GM23248 (cell line): ENCODE results near the gene RFXANK. TPM values are rescaled to one million over a fixed set of nuclear protein-coding genes. Genes with fewer than 3 reads are reported as not detected.
"Not testable (repeated sequence)": the region's sequence is repeated elsewhere in the genome, so short reads cannot be mapped to it uniquely, and the experiment has no call there.

ENCODE experiments used
- DNase-seq: peaks from one replicate; pipeline ENCODE4 v3.0.0-alpha.2; 2015
- H2AFZ ChIP-seq: fragments of 200-600 bp; sonication (generic); 2 replicates; pipeline ENCODE4 v1.6.1; 2016; ENCODE audit warnings: antibody characterized with exemption
- H3F3A ChIP-seq: fragments of 200-600 bp; sonication (generic); 2 replicates; pipeline ENCODE4 v1.6.1; 2016; ENCODE audit warnings: mild to moderate bottlenecking, antibody characterized with exemption, mixed run types; ENCODE audit not compliant: insufficient read depth
- H3K27ac ChIP-seq: fragments of 200-600 bp; sonication (generic); 2 replicates; pipeline ENCODE4 v1.5.1; 2016; ENCODE audit warnings: mild to moderate bottlenecking
- H3K27me3 ChIP-seq: fragments of 200-600 bp; sonication (generic); replicated peaks from 2 replicates; pipeline ENCODE4 v1.6.1; 2016; ENCODE audit warnings: mild to moderate bottlenecking; ENCODE audit not compliant: insufficient read depth
- H3K36me3 ChIP-seq: fragments of 200-600 bp; sonication (generic); 2 replicates; pipeline ENCODE4 v1.6.1; 2016; ENCODE audit warnings: low read depth, mild to moderate bottlenecking
- H3K4me1 ChIP-seq: fragments of 200-600 bp; sonication (generic); 2 replicates; pipeline ENCODE4 v1.6.1; 2016; ENCODE audit warnings: mild to moderate bottlenecking; ENCODE audit not compliant: insufficient read depth
- H3K4me2 ChIP-seq: fragments of 200-600 bp; sonication (generic); one replicate; pipeline ENCODE4 v1.6.1; 2016; ENCODE audit warnings: mild to moderate bottlenecking; ENCODE audit not compliant: unreplicated experiment
- H3K4me3 ChIP-seq: fragments of 200-600 bp; sonication (generic); 2 replicates; pipeline ENCODE4 v1.5.1; 2016; ENCODE audit warnings: mild to moderate bottlenecking
- H3K79me2 ChIP-seq: fragments of 200-600 bp; sonication (generic); 2 replicates; pipeline ENCODE4 v1.6.1; 2016; ENCODE audit warnings: mild to moderate bottlenecking; ENCODE audit not compliant: insufficient read depth
- H3K9ac ChIP-seq: fragments of 200-600 bp; sonication (generic); 2 replicates; pipeline ENCODE4 v1.6.1; 2016; ENCODE audit warnings: mild to moderate bottlenecking
- H3K9me2 ChIP-seq: fragments of 200-600 bp; sonication (generic); 2 replicates; pipeline ENCODE4 v1.6.1; 2016; ENCODE audit warnings: mixed run types, mild to moderate bottlenecking, moderate library complexity; ENCODE audit not compliant: insufficient read depth
- H3K9me3 ChIP-seq: fragments of 200-600 bp; sonication (generic); one replicate; pipeline ENCODE4 v1.6.1; 2017; ENCODE audit warnings: low read depth
- H4K20me1 ChIP-seq: fragments of 200-600 bp; sonication (generic); 2 replicates; pipeline ENCODE4 v1.6.0; 2016; ENCODE audit not compliant: insufficient read depth
- EZH2 ChIP-seq: fragments of 200-600 bp; sonication (generic); IDR thresholded peaks from 2 replicates; pipeline ENCODE4 v1.6.1; 2018; ENCODE audit warnings: antibody characterized with exemption, mild to moderate bottlenecking; ENCODE audit not compliant: insufficient read depth, poor library complexity, severe bottlenecking
- EZH2phosphoT487 ChIP-seq: fragments of 200-600 bp; sonication (generic); IDR thresholded peaks from 2 replicates; pipeline ENCODE4 v1.6.1; 2018; ENCODE audit warnings: antibody characterized with exemption, moderate library complexity, mild to moderate bottlenecking, low read depth; ENCODE audit not compliant: insufficient read depth
- WGBS, 2 experiments: methylation state at CpG; one replicate each; pipeline ENCODE4 v1.1.6; 2015 to 2017; ENCODE audit warnings: low lambda C conversion rate in 2 of 2, low coverage in 1 of 2; ENCODE audit errors: missing lambda C conversion rate in 2 of 2; 5-methylcytosine and 5-hydroxymethylcytosine counted together
- in situ Hi-C: fragments of 300-500 bp; cut with MboI; formaldehyde crosslinking; loops from 2 replicates; pipeline ENCODE4 v1.15.0; 2020
- polyA plus RNA-seq: library from polyadenylated mRNA; unstranded; fragments of >200 nt; fragmentation: Nextera tagmentation; extraction: Ambion mirVana; gene quantifications from 2 replicates; pipeline ENCODE4 v1.2.1, GENCODE V29; 2016
- total RNA-seq: library from RNA; depleted of rRNA; stranded (reverse); fragments of >200 nt; shearing (Covaris generic); gene quantifications from 2 replicates; pipeline ENCODE4 v1.2.3, GENCODE V29; 2014

RFXANK gene
- total and polyA plus RNA-seq, 2 experiments from 2014 or later = 42.6 to 44.5 TPM

DNA sequence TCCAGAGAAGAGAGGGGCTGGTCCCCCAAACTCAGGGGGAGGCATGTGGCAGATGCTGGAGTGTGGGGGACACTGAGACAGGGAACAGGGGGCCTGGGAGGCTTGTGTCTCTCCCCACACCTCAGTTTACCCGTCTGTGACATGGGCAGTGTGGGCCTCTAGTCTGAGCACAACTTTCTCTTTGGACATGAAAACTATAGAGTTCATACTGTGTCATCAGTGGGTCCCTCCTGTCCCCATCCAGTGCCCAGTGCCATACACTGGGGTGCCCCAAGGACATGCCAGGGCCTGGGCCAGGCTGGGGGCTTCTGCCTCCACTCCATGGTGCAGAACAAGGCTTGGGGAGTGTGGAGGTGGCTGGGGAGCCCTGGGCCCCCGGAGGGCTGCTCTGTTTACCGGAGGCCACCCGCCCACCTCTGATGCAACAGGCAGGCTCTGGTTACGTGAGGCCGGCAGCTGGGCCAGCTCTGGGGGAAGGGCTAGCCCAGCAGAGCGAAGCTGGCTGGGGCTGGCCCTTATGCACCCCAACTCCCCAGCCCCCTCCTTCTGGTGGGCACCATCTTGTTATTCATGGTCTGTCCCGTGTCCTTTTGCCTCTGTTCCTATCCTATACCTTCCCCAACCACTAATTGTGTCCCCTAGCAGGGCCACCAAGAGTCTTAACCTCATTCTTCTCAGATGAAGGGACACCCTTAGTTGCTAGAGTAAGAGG is 20.1 kb upstream of the RFXANK start:
- whole genome bisulfite sequencing, 2 experiments = 73% methylated on average over 7 to 8 of the region's 8 CpGs
- no peak for TF ChIP-seq EZH2phosphoT487
- no peak for TF ChIP-seq EZH2
- H3K4me1 ChIP-seq = no peaks in the 10 kb centered on the region
- no peaks in the 10 kb centered on the region for H3K9me2 ChIP-seq
- peak; percentile 37 for DNase-seq
- no peak overlapping the region for H3K4me3 ChIP-seq
- in situ Hi-C loops = no loop called here
- H3K9me3 ChIP-seq = no peaks in the 10 kb centered on the region
- no peak overlapping the region for H2AFZ ChIP-seq
- H3K9ac ChIP-seq = 0 out of 2 replicates have a peak overlapping the region, but pooled peaks have one; percentile 21
- no peaks in the 10 kb centered on the region for H3F3A ChIP-seq
- H3K4me2 ChIP-seq = no peak overlapping the region
- H3K36me3 ChIP-seq = no peaks in the 10 kb centered on the region
- no peaks in the 10 kb centered on the region for H3K27me3 ChIP-seq
- no peaks in the 10 kb centered on the region for H4K20me1 ChIP-seq
- H3K27ac ChIP-seq = no peak overlapping the region
- H3K79me2 ChIP-seq = no peaks in the 10 kb centered on the region

DNA sequence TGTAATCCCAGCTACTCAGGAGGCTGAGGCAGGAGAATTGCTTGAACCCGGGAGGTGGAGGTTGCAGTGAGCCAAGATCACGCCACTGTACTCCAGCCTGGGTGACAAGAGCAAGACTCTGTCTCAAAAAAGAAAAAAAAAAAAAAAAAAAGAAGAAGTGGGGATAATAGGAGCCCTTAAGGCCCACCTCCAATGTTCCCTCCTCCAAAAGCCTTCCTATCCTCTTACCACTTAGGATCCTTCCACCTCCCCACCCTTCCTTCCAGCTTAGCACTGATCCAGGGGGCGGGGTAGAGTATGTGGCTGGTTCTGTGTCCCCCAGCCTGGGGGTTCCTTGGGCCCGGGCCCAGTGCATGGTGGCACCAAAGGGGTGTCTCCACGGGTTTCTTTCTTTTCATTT is 18.8 kb upstream of the RFXANK start:
- H4K20me1 ChIP-seq, H3K4me2 ChIP-seq, DNase-seq, H3K27me3 ChIP-seq, H3K4me1 ChIP-seq, H3K9me3 ChIP-seq, H3K4me3 ChIP-seq, H3K9me2 ChIP-seq, H3K79me2 ChIP-seq, H3K27ac ChIP-seq, H3K36me3 ChIP-seq, H3K9ac ChIP-seq, H2AFZ ChIP-seq, H3F3A ChIP-seq, in situ Hi-C loops: not testable (repeated sequence)
- 75 to 78% methylated on average over 5 of the region's 5 CpGs for WGBS, 2 experiments

DNA sequence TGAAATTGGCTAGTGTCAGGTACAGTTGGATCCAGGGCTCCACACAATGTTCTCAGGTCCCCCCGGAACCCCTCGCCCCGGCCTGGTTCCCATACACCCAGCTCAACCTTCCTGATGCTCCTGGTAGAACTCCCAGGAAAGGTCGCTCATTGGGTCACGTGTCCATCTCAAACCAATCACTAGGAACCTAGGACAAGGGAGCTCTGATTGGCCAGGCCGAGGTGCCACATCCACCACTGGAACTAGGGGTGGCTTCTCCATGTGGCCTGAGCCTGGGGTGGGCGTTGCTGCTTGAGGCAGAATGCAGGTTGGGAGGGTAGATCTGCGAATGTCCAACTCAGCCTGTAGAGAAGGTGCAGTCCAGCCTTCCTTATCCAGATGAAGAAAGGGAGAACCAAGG is 15.1 kb upstream of the RFXANK start:
- H4K20me1 ChIP-seq = no peaks in the 10 kb centered on the region
- no peaks in the 10 kb centered on the region for H3K79me2 ChIP-seq
- H3K36me3 ChIP-seq = peaks cover 4% of the 10 kb centered on the region; the same call in 1 of the 2 replicates
- no peak overlapping the region for H3K27ac ChIP-seq
- no peaks in the 10 kb centered on the region for H3K27me3 ChIP-seq
- TF ChIP-seq EZH2 = no peak
- no peak for TF ChIP-seq EZH2phosphoT487
- no peak overlapping the region for H3K4me2 ChIP-seq
- H3K4me3 ChIP-seq = no peak overlapping the region
- in situ Hi-C loops = no loop called here
- peak; percentile 20 for DNase-seq
- 71 to 74% methylated on average over 8 of the region's 8 CpGs for WGBS, 2 experiments
- no peaks in the 10 kb centered on the region for H3K4me1 ChIP-seq
- H3K9me2 ChIP-seq = no peaks in the 10 kb centered on the region
- H3K9me3 ChIP-seq = no peaks in the 10 kb centered on the region
- H3F3A ChIP-seq = no peaks in the 10 kb centered on the region
- no peak overlapping the region for H3K9ac ChIP-seq
- no peak overlapping the region for H2AFZ ChIP-seq

GRCh38 chr19:19179548-19180441 is 12.3 kb upstream of the RFXANK start:
- WGBS, 2 experiments = 86 to 87% methylated on average over 17 of the region's 17 CpGs
- no peak overlapping the region for H3K4me2 ChIP-seq
- H3K4me1 ChIP-seq = no peaks in the 10 kb centered on the region
- H3K9me3 ChIP-seq = no peaks in the 10 kb centered on the region
- no peaks in the 10 kb centered on the region for H3K27me3 ChIP-seq
- no peak for DNase-seq
- in situ Hi-C loops = no loop called here
- H3K4me3 ChIP-seq = no peak overlapping the region
- H3K9ac ChIP-seq = no peak overlapping the region
- TF ChIP-seq EZH2 (no peak), EZH2phosphoT487 (no peak)
- H3K36me3 ChIP-seq = peaks cover 4% of the 10 kb centered on the region; the same call in 1 of the 2 replicates
- no peaks in the 10 kb centered on the region for H4K20me1 ChIP-seq
- H3K27ac ChIP-seq = no peak overlapping the region
- H3K9me2 ChIP-seq = no peaks in the 10 kb centered on the region
- no peak overlapping the region for H2AFZ ChIP-seq
- H3K79me2 ChIP-seq = no peaks in the 10 kb centered on the region
- H3F3A ChIP-seq = no peaks in the 10 kb centered on the region
